Heart left ventricle (tissue), 16 donors: ENCODE measurements around the gene RAB4B. TPM values are rescaled to one million over a fixed set of nuclear protein-coding genes. Genes with fewer than 3 reads are reported as not detected.

Source experiments
- ATAC-seq, 4 donors: fragments of 200-7000 bp; cut with Tn5 transposase; one replicate each; pipeline ENCODE4 v1.9.1; 2020 to 2022; ENCODE audit warnings: moderate library complexity in 4 of 4, mild to moderate bottlenecking in 3 of 4, moderate number of reproducible peaks in 1 of 4
- DNase-seq, 5 donors: peaks; one replicate each; pipeline ENCODE4 v3.0.0-alpha.2; 2020
- H3K27ac ChIP-seq, 12 donors: fragments of 200-600 bp; sonication (generic) in 4 of 12; one replicate each; pipeline versions ENCODE4 v1.5.0 to v1.8.0; 2016 to 2022; ENCODE audit warnings: mild to moderate bottlenecking in 2 of 12
- H3K27me3 ChIP-seq, 9 donors: fragments of 200-600 bp; sonication (generic) in 2 of 9; one replicate each; pipeline versions ENCODE4 v1.5.1 to v1.8.0; 2016 to 2022; ENCODE audit warnings: mild to moderate bottlenecking in 3 of 9
- H3K36me3 ChIP-seq, 9 donors: fragments of 200-600 bp; sonication (generic) in 2 of 9; one replicate each; pipeline versions ENCODE4 v1.5.0 to v1.8.0; 2018 to 2022; ENCODE audit warnings: mild to moderate bottlenecking in 2 of 9
- H3K4me1 ChIP-seq, 12 donors: fragments of 200-600 bp; sonication (generic) in 4 of 12; one replicate each; pipeline versions ENCODE4 v1.5.0 to v1.8.0; 2016 to 2022; ENCODE audit warnings: mild to moderate bottlenecking in 3 of 12
- H3K4me3 ChIP-seq, 12 donors: fragments of 200-600 bp; sonication (generic) in 4 of 12; one replicate each; pipeline versions ENCODE4 v1.5.0 to v1.8.0; 2017 to 2022; ENCODE audit warnings: mild to moderate bottlenecking in 9 of 12, moderate library complexity in 4 of 12
- H3K9me3 ChIP-seq, 12 donors: fragments of 200-600 bp; sonication (generic) in 4 of 12; one replicate each; pipeline versions ENCODE4 v1.5.0 to v1.8.0; 2016 to 2022; ENCODE audit warnings: mild to moderate bottlenecking in 1 of 12
- CTCF ChIP-seq, 12 donors: fragments of 200-600 bp; sonication (generic) in 4 of 12; IDR thresholded peaks; one replicate each; pipeline versions ENCODE4 v1.5.0 to v1.8.0; 2018 to 2022; ENCODE audit warnings: antibody characterized with exemption in 12 of 12, mild to moderate bottlenecking in 5 of 12
- POLR2A ChIP-seq, 2 donors: fragments of 450-650 bp; IDR thresholded peaks; one replicate each; pipeline ENCODE4 v1.6.1; 2017; ENCODE audit warnings: antibody characterized with exemption in 2 of 2, mild to moderate bottlenecking in 2 of 2, moderate library complexity in 2 of 2
- WGBS, 4 donors: extraction: QIAGEN DNeasy Blood & Tissue Kit in 2 of 4; methylation state at CpG; one replicate each; pipeline versions ENCODE4 v1.1.5 to v1.1.7; 2013 to 2018; 5-methylcytosine and 5-hydroxymethylcytosine counted together
- intact Hi-C, 10 donors: fragments of 100-400 bp; cut with DNase I; formaldehyde crosslinking; loops; one replicate each; pipeline versions ENCODE4 v1.11.1 to v1.14.2; 2022
- polyA plus RNA-seq, 2 donors: library from polyadenylated mRNA; stranded (reverse); fragments of 200-250 nt; gene quantifications; one replicate each; pipeline ENCODE4 v1.2.3, GENCODE V29; 2013
- total RNA-seq, 9 donors: library from RNA; depleted of rRNA in 2 of 9; stranded (reverse); fragments of >200 nt in 2 of 9; fragmentation: NEBNext Ultra II Directional in 3 of 9; extraction: Animal tissue kit (Norgen Biotek cat#: 25700) in 3 of 9; gene quantifications; one replicate each; pipeline versions ENCODE4 v1.1.0 to v1.2.4, GENCODE V29; 2016 to 2023
- donor health status: ischemic (EF 13 %, LVEDD 7.1; RV severe dilation, severe dysfunction).
- donor health status: healthy with polysubstance abuse.
- donor health status: DM: no; HTN: yes; CAD: no.
- donor health status: DM: no; HTN: no; CAD: no.
- donor health status: ischemic (EF 25% LVEDD 6.9; RV normal size, moderate dysfunction).
- donor health status: ischemic (EF 25% LVEDD 5.7; RV mildly dilated, moderate dysfunction).
- donor health status: healthy.
- donor health status: DM: yes; HTN: yes; CAD: no.
- donor health status: ischemic (EF 35%, LVEDD 5.7; RV mildly dilated, moderate dysfunction).
- donor health status: nonischemic (EF 11% LVEDD 7.7; RV severe dilation, severe dysfunction).
- donor health status: DM: yes; HTN: yes; CAD: no.
- donor health status: PGD.
- donor health status: ischemic (EF 29% LVEDD 5.4; RV normal size, mild dysfunction).
- donor health status: nonischemic (EF 23%, LVEDD 6.1; RV moderate dilation, normal function).

RAB4B gene
- total and polyA plus RNA-seq, 11 donors, result 12.3 to 50.1 (median 17.2) TPM

DNA sequence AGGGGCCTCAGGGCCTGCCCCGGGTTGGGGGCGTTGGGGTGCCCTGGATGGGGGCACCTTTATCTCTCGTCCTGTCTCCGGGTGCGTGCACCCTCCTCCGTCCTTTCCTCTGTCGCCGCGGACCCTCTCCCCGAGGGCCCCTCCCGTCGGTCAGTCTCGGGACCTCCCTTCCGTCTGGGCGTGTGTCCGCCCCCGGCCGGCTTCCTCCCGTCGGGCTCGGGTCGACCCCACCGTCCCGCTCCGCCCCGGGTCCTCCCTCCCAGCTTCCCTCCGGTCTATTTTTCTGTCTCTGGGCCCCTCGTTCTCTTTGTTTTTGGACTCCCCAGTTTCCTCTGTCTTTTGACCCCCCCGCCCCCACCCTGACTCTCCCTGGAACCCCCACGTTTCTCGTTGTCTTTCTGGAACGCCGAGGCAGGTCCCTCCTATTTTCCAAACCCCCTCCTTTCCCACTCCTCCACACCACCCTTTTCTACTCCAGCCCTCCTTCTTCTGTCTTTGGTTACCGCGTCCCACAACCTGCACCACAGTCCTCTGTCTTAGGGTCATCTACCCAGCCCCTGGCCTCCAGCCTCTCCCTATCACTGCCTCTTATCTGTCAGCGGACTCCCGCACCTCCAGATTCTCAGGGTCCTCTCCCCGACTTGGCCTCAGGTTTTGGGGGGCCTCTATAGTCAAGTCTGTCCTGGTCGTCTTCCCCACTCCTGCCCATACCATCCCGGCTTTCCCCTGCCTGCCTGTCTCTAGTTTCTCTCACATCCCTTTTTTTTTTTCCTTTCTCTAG, 21.7 kb downstream of the RAB4B start:
- Histone ChIP-seq H3K27ac (peak overlapping the region; percentile 93 to 99 (median 97)), H3K36me3 (peaks cover 0 to 31% (median 13%) of the 10 kb centered on the region in 9 donors), H3K4me1 (peaks cover 42 to 59% (median 51%) of the 10 kb centered on the region in 12 donors), H3K27me3 (no peaks in the 10 kb centered on the region), H3K9me3 (no peaks in the 10 kb centered on the region), H3K4me3 (peak overlapping the region; percentile 74 to 99 (median 94))
- DNase-seq (peak; percentile 76 to 87 (median 86)), ATAC-seq (peak in 3 of 4 donors; percentile 22 to 28 (median 23))
- intact Hi-C loops, result loop anchor here in 6 of 10 donors (2.0 to 10.0 kb wide), 7 partner anchors 17 to 375 kb away; partner anchors contain the start of genes ACTMAP (in 4 of the 6), SNRPA (in 4 of the 6) and SERTAD1 (in 1 of the 6)
- WGBS, 4 donors, result 1 to 3% (median 2%) methylated on average over 35 to 40 of the region's 40 CpGs
- TF ChIP-seq CTCF (IDR thresholded peaks at IDR 0.05) (no peak), POLR2A (IDR thresholded peaks at IDR 0.05) (no peak)

DNA sequence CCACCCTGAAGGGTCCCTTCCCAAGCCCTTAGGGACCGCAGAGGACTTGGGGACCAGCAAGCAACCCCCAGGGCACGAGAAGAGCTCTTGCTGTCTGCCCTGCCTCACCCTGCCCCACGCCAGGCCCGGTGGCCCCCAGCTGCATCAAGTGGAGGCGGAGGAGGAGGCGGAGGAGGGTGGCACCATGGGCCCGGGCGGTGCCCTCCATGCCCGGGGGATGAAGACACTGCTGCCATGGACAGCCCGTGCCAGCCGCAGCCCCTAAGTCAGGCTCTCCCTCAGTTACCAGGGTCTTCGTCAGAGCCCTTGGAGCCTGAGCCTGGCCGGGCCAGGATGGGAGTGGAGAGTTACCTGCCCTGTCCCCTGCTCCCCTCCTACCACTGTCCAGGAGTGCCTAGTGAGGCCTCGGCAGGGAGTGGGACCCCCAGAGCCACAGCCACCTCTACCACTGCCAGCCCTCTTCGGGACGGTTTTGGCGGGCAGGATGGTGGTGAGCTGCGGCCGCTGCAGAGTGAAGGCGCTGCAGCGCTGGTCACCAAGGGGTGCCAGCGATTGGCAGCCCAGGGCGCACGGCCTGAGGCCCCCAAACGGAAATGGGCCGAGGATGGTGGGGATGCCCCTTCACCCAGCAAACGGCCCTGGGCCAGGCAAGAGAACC, 22.4 kb downstream of the RAB4B start:
- intact Hi-C loops, result loop anchor here in 3 of 10 donors (2.0 to 10.0 kb wide), 3 partner anchors 16 to 376 kb away; partner anchors contain the start of gene SERTAD1 (in 1 of the 3)
- ATAC-seq, result no peak

DNA sequence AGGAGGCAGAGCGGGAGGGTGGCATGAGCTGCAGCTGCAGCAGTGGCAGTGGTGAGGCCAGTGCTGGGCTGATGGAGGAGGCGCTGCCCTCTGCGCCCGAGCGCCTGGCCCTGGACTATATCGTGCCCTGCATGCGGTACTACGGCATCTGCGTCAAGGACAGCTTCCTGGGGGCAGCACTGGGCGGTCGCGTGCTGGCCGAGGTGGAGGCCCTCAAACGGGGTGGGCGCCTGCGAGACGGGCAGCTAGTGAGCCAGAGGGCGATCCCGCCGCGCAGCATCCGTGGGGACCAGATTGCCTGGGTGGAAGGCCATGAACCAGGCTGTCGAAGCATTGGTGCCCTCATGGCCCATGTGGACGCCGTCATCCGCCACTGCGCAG, 22.9 kb downstream of the RAB4B start:
- Histone ChIP-seq H3K27ac (peak overlapping the region; percentile 53 to 99 (median 97)), H3K27me3 (no peaks in the 10 kb centered on the region), H3K9me3 (no peaks in the 10 kb centered on the region), H3K4me3 (peak overlapping the region in 11 of 12 donors; percentile 74 to 99 (median 94)), H3K36me3 (peaks cover 0 to 42% (median 15%) of the 10 kb centered on the region in 9 donors), H3K4me1 (peaks cover 48 to 71% (median 63%) of the 10 kb centered on the region in 12 donors)
- no peak for TF ChIP-seq CTCF (IDR thresholded peaks at IDR 0.05)
- TF ChIP-seq POLR2A (IDR thresholded peaks at IDR 0.05), result no peak
- WGBS, 4 donors, result 60 to 75% (median 61%) methylated on average over 20 to 27 of the region's 27 CpGs
- DNase-seq, result peak in 1 of 5 donors; percentile 67
- ATAC-seq, result no peak
- intact Hi-C loops, result loop anchor here in 3 of 10 donors (2.0 to 10.0 kb wide), 3 partner anchors 16 to 376 kb away; partner anchors contain the start of gene SERTAD1 (in 1 of the 3)

More for the DNA sequence above, 22.4 kb downstream of the RAB4B start:
- Histone ChIP-seq H3K27me3 (no peaks in the 10 kb centered on the region), H3K9me3 (no peaks in the 10 kb centered on the region), H3K36me3 (peaks cover 0 to 37% (median 13%) of the 10 kb centered on the region in 9 donors), H3K27ac (peak overlapping the region; percentile 93 to 99 (median 97)), H3K4me1 (peaks cover 43 to 66% (median 58%) of the 10 kb centered on the region in 12 donors), H3K4me3 (peak overlapping the region; percentile 74 to 99 (median 94))
- TF ChIP-seq POLR2A (IDR thresholded peaks at IDR 0.05) (no peak), CTCF (IDR thresholded peaks at IDR 0.05) (no peak)
- peak in 1 of 5 donors; percentile 68 for DNase-seq
- 48 to 62% (median 56%) methylated on average over 18 to 27 of the region's 27 CpGs for WGBS, 4 donors
